GM23248 (cell line): ENCODE results near the gene HIVEP3. TPM values are rescaled to one million over a fixed set of nuclear protein-coding genes. Genes with fewer than 3 reads are reported as not detected.

ENCODE experiments used
- DNase-seq: peaks from one replicate; pipeline ENCODE4 v3.0.0-alpha.2; 2015
- H2AFZ ChIP-seq: fragments of 200-600 bp; sonication (generic); 2 replicates; pipeline ENCODE4 v1.6.1; 2016; ENCODE audit warnings: antibody characterized with exemption
- H3F3A ChIP-seq: fragments of 200-600 bp; sonication (generic); 2 replicates; pipeline ENCODE4 v1.6.1; 2016; ENCODE audit warnings: mild to moderate bottlenecking, antibody characterized with exemption, mixed run types; ENCODE audit not compliant: insufficient read depth
- H3K27ac ChIP-seq: fragments of 200-600 bp; sonication (generic); 2 replicates; pipeline ENCODE4 v1.5.1; 2016; ENCODE audit warnings: mild to moderate bottlenecking
- H3K27me3 ChIP-seq: fragments of 200-600 bp; sonication (generic); replicated peaks from 2 replicates; pipeline ENCODE4 v1.6.1; 2016; ENCODE audit warnings: mild to moderate bottlenecking; ENCODE audit not compliant: insufficient read depth
- H3K36me3 ChIP-seq: fragments of 200-600 bp; sonication (generic); 2 replicates; pipeline ENCODE4 v1.6.1; 2016; ENCODE audit warnings: low read depth, mild to moderate bottlenecking
- H3K4me1 ChIP-seq: fragments of 200-600 bp; sonication (generic); 2 replicates; pipeline ENCODE4 v1.6.1; 2016; ENCODE audit warnings: mild to moderate bottlenecking; ENCODE audit not compliant: insufficient read depth
- H3K4me2 ChIP-seq: fragments of 200-600 bp; sonication (generic); one replicate; pipeline ENCODE4 v1.6.1; 2016; ENCODE audit warnings: mild to moderate bottlenecking; ENCODE audit not compliant: unreplicated experiment
- H3K4me3 ChIP-seq: fragments of 200-600 bp; sonication (generic); 2 replicates; pipeline ENCODE4 v1.5.1; 2016; ENCODE audit warnings: mild to moderate bottlenecking
- H3K79me2 ChIP-seq: fragments of 200-600 bp; sonication (generic); 2 replicates; pipeline ENCODE4 v1.6.1; 2016; ENCODE audit warnings: mild to moderate bottlenecking; ENCODE audit not compliant: insufficient read depth
- H3K9ac ChIP-seq: fragments of 200-600 bp; sonication (generic); 2 replicates; pipeline ENCODE4 v1.6.1; 2016; ENCODE audit warnings: mild to moderate bottlenecking
- H3K9me2 ChIP-seq: fragments of 200-600 bp; sonication (generic); 2 replicates; pipeline ENCODE4 v1.6.1; 2016; ENCODE audit warnings: mixed run types, mild to moderate bottlenecking, moderate library complexity; ENCODE audit not compliant: insufficient read depth
- H3K9me3 ChIP-seq: fragments of 200-600 bp; sonication (generic); one replicate; pipeline ENCODE4 v1.6.1; 2017; ENCODE audit warnings: low read depth
- H4K20me1 ChIP-seq: fragments of 200-600 bp; sonication (generic); 2 replicates; pipeline ENCODE4 v1.6.0; 2016; ENCODE audit not compliant: insufficient read depth
- EZH2 ChIP-seq: fragments of 200-600 bp; sonication (generic); IDR thresholded peaks from 2 replicates; pipeline ENCODE4 v1.6.1; 2018; ENCODE audit warnings: antibody characterized with exemption, mild to moderate bottlenecking; ENCODE audit not compliant: insufficient read depth, poor library complexity, severe bottlenecking
- EZH2phosphoT487 ChIP-seq: fragments of 200-600 bp; sonication (generic); IDR thresholded peaks from 2 replicates; pipeline ENCODE4 v1.6.1; 2018; ENCODE audit warnings: antibody characterized with exemption, moderate library complexity, mild to moderate bottlenecking, low read depth; ENCODE audit not compliant: insufficient read depth
- WGBS, 2 experiments: methylation state at CpG; one replicate each; pipeline ENCODE4 v1.1.6; 2015 to 2017; ENCODE audit warnings: low lambda C conversion rate in 2 of 2, low coverage in 1 of 2; ENCODE audit errors: missing lambda C conversion rate in 2 of 2; 5-methylcytosine and 5-hydroxymethylcytosine counted together
- in situ Hi-C: fragments of 300-500 bp; cut with MboI; formaldehyde crosslinking; loops from 2 replicates; pipeline ENCODE4 v1.15.0; 2020
- polyA plus RNA-seq: library from polyadenylated mRNA; unstranded; fragments of >200 nt; fragmentation: Nextera tagmentation; extraction: Ambion mirVana; gene quantifications from 2 replicates; pipeline ENCODE4 v1.2.1, GENCODE V29; 2016
- total RNA-seq: library from RNA; depleted of rRNA; stranded (reverse); fragments of >200 nt; shearing (Covaris generic); gene quantifications from 2 replicates; pipeline ENCODE4 v1.2.3, GENCODE V29; 2014

The HIVEP3 gene
- total and polyA plus RNA-seq, 2 experiments from 2014 or later, result 1.7 to 7.2 TPM

DNA sequence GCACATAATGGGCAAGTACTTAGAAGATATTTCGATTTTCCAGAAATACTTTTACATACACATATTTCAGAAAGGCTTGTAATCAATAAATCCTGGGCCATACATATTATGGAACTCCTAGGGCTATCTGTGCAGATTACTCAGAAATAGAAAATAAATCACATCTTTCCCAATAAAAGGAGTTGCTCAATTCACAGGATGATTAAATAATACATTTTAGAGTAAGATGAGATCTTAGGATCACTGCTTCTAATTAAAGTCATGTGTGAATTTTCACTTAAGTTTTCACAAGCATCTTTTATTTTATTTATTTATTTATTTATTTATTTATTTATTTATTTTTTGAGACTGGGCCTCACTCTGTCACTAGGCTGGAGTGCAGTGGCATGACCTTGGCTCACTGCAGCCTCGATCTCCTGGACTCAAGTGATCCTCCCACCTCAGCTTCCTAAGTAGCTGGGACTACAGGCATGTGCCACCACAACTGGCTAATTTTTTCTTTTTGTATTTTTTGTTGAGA is 144.2 kb downstream of the HIVEP3 start:
- 69 to 81% methylated on average over 2 of the region's 2 CpGs for WGBS, 2 experiments
- no peak overlapping the region for H2AFZ ChIP-seq
- no peaks in the 10 kb centered on the region for H3K9me2 ChIP-seq
- no peaks in the 10 kb centered on the region for H3K36me3 ChIP-seq
- H3K4me1 ChIP-seq, result peaks cover 21% of the 10 kb centered on the region
- DNase-seq, result peak; percentile 32
- H3K27ac ChIP-seq, result no peak overlapping the region
- no peak overlapping the region for H3K9ac ChIP-seq
- H3K4me3 ChIP-seq, result no peak overlapping the region
- H4K20me1 ChIP-seq, result no peaks in the 10 kb centered on the region
- no peak overlapping the region for H3K4me2 ChIP-seq
- TF ChIP-seq EZH2phosphoT487 (no peak), EZH2 (no peak)
- in situ Hi-C loops, result no loop called here
- H3K9me3 ChIP-seq, result no peaks in the 10 kb centered on the region
- H3K79me2 ChIP-seq, result no peaks in the 10 kb centered on the region
- H3F3A ChIP-seq, result peaks cover 24% of the 10 kb centered on the region
- H3K27me3 ChIP-seq, result no peaks in the 10 kb centered on the region

- TF ChIP-seq EZH2, result no peak
- TF ChIP-seq EZH2phosphoT487, result no peak
- no peaks in the 10 kb centered on the region for H4K20me1 ChIP-seq
- no peaks in the 10 kb centered on the region for H3K36me3 ChIP-seq
- in situ Hi-C loops, result no loop called here
- DNase-seq, result no peak
- WGBS, 2 experiments, result 68 to 75% methylated on average over 3 of the region's 3 CpGs
- H3F3A ChIP-seq, result peaks cover 24% of the 10 kb centered on the region
- no peak overlapping the region for H3K9ac ChIP-seq
- no peak overlapping the region for H2AFZ ChIP-seq
- H3K27ac ChIP-seq, result peak overlapping the region; percentile 55
- no peaks in the 10 kb centered on the region for H3K79me2 ChIP-seq
- H3K4me2 ChIP-seq, result no peak overlapping the region
- H3K4me1 ChIP-seq, result peaks cover 21% of the 10 kb centered on the region
- H3K9me3 ChIP-seq, result no peaks in the 10 kb centered on the region
- H3K4me3 ChIP-seq, result no peak overlapping the region
- H3K27me3 ChIP-seq, result no peaks in the 10 kb centered on the region
- H3K9me2 ChIP-seq, result no peaks in the 10 kb centered on the region
Measured at GRCh38 chr1:41773842-41774241, 144.9 kb downstream of the HIVEP3 start.

- peak overlapping the region; percentile 55 for H3K27ac ChIP-seq
- H3K9ac ChIP-seq, result no peak overlapping the region
- H3K4me2 ChIP-seq, result peak overlapping the region; percentile 26
Measured at GRCh38 chr1:41773144-41773591, 145.6 kb downstream of the HIVEP3 start.

GRCh38 chr1:41769068-41769467 is 149.7 kb downstream of the HIVEP3 start:
- H3F3A ChIP-seq, result peaks cover 25% of the 10 kb centered on the region
- no peak for DNase-seq
- H2AFZ ChIP-seq, result no peak overlapping the region
- H3K79me2 ChIP-seq, result no peaks in the 10 kb centered on the region
- H3K9me2 ChIP-seq, result no peaks in the 10 kb centered on the region
- H4K20me1 ChIP-seq, result no peaks in the 10 kb centered on the region
- TF ChIP-seq EZH2phosphoT487 (no peak), EZH2 (no peak)
- no peak overlapping the region for H3K27ac ChIP-seq
- H3K4me3 ChIP-seq, result no peak overlapping the region
- H3K9me3 ChIP-seq, result no peaks in the 10 kb centered on the region
- H3K9ac ChIP-seq, result no peak overlapping the region
- 79 to 85% methylated on average over 2 of the region's 2 CpGs for WGBS, 2 experiments
- in situ Hi-C loops, result no loop called here
- peaks cover 17% of the 10 kb centered on the region for H3K4me1 ChIP-seq
- H3K4me2 ChIP-seq, result no peak overlapping the region
- no peaks in the 10 kb centered on the region for H3K36me3 ChIP-seq
- H3K27me3 ChIP-seq, result no peaks in the 10 kb centered on the region

More at GRCh38 chr1:41773144-41773591, 145.6 kb downstream of the HIVEP3 start:
- H3K79me2 ChIP-seq, result no peaks in the 10 kb centered on the region
- H3K4me3 ChIP-seq, result no peak overlapping the region
- H3K36me3 ChIP-seq, result no peaks in the 10 kb centered on the region
- DNase-seq, result peak; percentile 91
- peaks cover 24% of the 10 kb centered on the region for H3F3A ChIP-seq
- no peaks in the 10 kb centered on the region for H3K27me3 ChIP-seq
- TF ChIP-seq EZH2 (no peak), EZH2phosphoT487 (no peak)
- peaks cover 21% of the 10 kb centered on the region for H3K4me1 ChIP-seq
- in situ Hi-C loops, result no loop called here
- no peaks in the 10 kb centered on the region for H4K20me1 ChIP-seq
- 7 to 12% methylated on average over 5 of the region's 5 CpGs for WGBS, 2 experiments
- no peaks in the 10 kb centered on the region for H3K9me3 ChIP-seq
- no peaks in the 10 kb centered on the region for H3K9me2 ChIP-seq
- no peak overlapping the region for H2AFZ ChIP-seq
